LHCN-M2 (cell line): ENCODE measurements around the gene TRIM10. TPM values are rescaled to one million over a fixed set of nuclear protein-coding genes. Genes with fewer than 3 reads are reported as not detected.

Experiments
- total RNA-seq: library from RNA; depleted of rRNA; stranded (reverse); fragments of >200 nt; gene quantifications from 2 replicates; pipeline ENCODE4 v1.2.3, GENCODE V29; 2014; rRNA removed

TRIM10 gene
- total RNA-seq, 1 experiment from 2014 or later, result not detected

Other genes starting within 250 kb of the TRIM10 start
- gene HLA-A, start 218.7 kb downstream of the TRIM10 start, total RNA-seq, result 412 and 438 TPM in 2 replicates
- 17.6 and 20.0 TPM in 2 replicates for gene POLR1H, start 99.9 kb downstream of the TRIM10 start, total RNA-seq
- gene PPP1R11, start 94.0 kb downstream of the TRIM10 start, total RNA-seq, result 43.0 and 47.1 TPM in 2 replicates
- not detected in 2 replicates for gene RNF39, start 85.4 kb downstream of the TRIM10 start, total RNA-seq
- gene TRIM31, start 48.1 kb downstream of the TRIM10 start, total RNA-seq, result not detected in 2 replicates
- not detected in 2 replicates for gene TRIM40, start 25.1 kb downstream of the TRIM10 start, total RNA-seq
- gene TRIM15, start 2.3 kb upstream of the TRIM10 start, total RNA-seq, result not detected in 2 replicates
- 35.1 and 36.7 TPM in 2 replicates for gene TRIM26, start 52.2 kb upstream of the TRIM10 start, total RNA-seq
- 10.8 and 13.1 TPM in 2 replicates for gene TRIM39, start 165.7 kb upstream of the TRIM10 start, total RNA-seq
- 45.2 and 53.9 TPM in 2 replicates for gene RPP21, start 183.9 kb upstream of the TRIM10 start, total RNA-seq